Activated naive CD8-positive, alpha-beta T cell treated with anti-CD3 and anti-CD28 coated beads, Interleukin-2, amount 10 ng/mL, durations not matched to agents 7 days and 5 days (primary cell): ENCODE results near the gene HSPA12B. TPM values are rescaled to one million over a fixed set of nuclear protein-coding genes. Genes with fewer than 3 reads are reported as not detected.

Experiments used
- ATAC-seq: fragments of 150-1000 bp; cut with Tn5 transposase; one replicate; pipeline ENCODE4 v1.10.0; 2021; ENCODE audit warnings: low read depth, moderate library complexity
- POLR2A ChIA-PET: fragments of 350-600 bp; sonication (Branson Sonifier 250); formaldehyde crosslinking; loops from one replicate; lab custom pipeline; 2021; ENCODE audit warnings: antibody characterized with exemption; lab: Charles Lee
- DNase-seq: peaks from one replicate; pipeline ENCODE4 v3.0.0; 2021
- H3K27ac Mint-ChIP-seq: one replicate; pipeline ENCODE4 v1.8.0; 2022; ENCODE audit warnings: mild to moderate bottlenecking, mixed read lengths
- H3K27me3 Mint-ChIP-seq: one replicate; pipeline ENCODE4 v1.8.0; 2022; ENCODE audit warnings: mild to moderate bottlenecking, moderate library complexity, mixed read lengths
- H3K36me3 Mint-ChIP-seq: one replicate; pipeline ENCODE4 v1.8.0; 2021; ENCODE audit warnings: mild to moderate bottlenecking, mixed read lengths
- H3K4me1 Mint-ChIP-seq: one replicate; pipeline ENCODE4 v1.8.0; 2021; ENCODE audit warnings: mixed read lengths
- H3K4me3 Mint-ChIP-seq: one replicate; pipeline ENCODE4 v1.8.0; 2022; ENCODE audit warnings: mild to moderate bottlenecking, moderate library complexity, mixed read lengths
- H3K9me3 Mint-ChIP-seq: one replicate; pipeline ENCODE4 v1.8.0; 2021; ENCODE audit warnings: mixed read lengths
- total RNA-seq, 2 experiments: library from RNA; stranded (reverse); gene quantifications; one replicate each; pipeline ENCODE4 v1.2.3, GENCODE V29; 2021

HSPA12B gene
- total RNA-seq, 2 experiments from 2014 or later: not detected

DNA sequence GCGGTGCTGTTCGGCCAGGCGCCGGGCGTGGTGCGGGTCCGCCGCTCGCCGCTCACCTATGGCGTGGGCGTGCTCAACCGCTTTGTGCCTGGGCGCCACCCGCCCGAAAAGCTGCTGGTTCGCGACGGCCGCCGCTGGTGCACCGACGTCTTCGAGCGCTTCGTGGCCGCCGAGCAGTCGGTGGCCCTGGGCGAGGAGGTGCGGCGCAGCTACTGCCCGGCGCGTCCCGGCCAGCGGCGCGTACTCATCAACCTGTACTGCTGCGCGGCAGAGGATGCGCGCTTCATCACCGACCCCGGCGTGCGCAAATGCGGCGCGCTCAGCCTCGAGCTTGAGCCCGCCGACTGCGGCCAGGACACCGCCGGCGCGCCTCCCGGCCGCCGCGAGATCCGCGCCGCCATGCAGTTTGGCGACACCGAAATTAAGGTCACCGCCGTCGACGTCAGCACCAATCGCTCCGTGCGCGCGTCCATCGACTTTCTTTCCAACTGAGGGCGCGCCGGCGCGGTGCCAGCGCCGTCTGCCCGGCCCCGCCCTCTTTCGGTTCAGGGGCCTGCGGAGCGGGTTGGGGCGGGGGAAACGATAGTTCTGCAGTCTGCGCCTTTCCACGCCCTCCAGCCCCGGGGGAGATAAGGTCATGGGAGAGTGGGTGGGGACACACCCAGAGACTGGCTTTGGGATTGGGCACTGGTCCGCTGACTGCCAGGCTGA is 19.3 kb downstream of the HSPA12B start:
- ATAC-seq (peak; percentile 46), DNase-seq (peak; percentile 67)
- Mint-ChIP-seq H3K36me3 (no peaks in the 10 kb centered on the region), H3K9me3 (no peaks in the 10 kb centered on the region), H3K27me3 (peaks cover under 1% of the 10 kb centered on the region), H3K4me3 (peak overlapping the region; percentile 69), H3K4me1 (peaks cover 7% of the 10 kb centered on the region), H3K27ac (no peak overlapping the region)
- POLR2A ChIA-PET: interaction anchor here (2.0 kb wide), 1 partner anchor 16 kb away, joined by 8 read pairs; the partner anchor contains the start of gene ADISSP

DNA sequence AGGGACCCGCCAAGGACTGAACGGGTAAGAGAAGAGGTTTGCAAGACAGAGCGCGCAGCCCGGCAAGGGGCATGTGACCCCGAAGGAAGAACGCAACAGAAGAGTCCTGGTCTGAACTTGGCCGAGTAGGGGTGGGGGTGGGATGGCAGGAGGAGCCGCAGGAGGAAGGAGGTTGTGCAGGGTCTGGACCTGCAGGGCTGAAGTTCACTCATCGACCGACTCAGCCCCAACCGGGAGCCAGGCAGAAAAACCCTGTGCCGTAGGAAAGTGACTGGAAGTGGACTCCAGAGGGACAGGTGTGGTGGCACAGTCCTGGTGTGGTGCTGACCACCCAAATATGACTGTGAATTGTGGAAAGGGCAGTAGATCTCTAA is 19.9 kb downstream of the HSPA12B start:
- Mint-ChIP-seq H3K27ac (no peak overlapping the region), H3K27me3 (no peaks in the 10 kb centered on the region), H3K36me3 (peaks cover 2% of the 10 kb centered on the region), H3K4me3 (peak overlapping the region; percentile 69), H3K4me1 (peaks cover 7% of the 10 kb centered on the region), H3K9me3 (no peaks in the 10 kb centered on the region)
- DNase-seq: no peak
- POLR2A ChIA-PET: interaction anchor here (0.7 to 1.5 kb wide), 2 partner anchors 10 to 15 kb away, joined by 3 to 12 read pairs; partner anchors contain the start of gene ADISSP
- no peak for ATAC-seq

DNA sequence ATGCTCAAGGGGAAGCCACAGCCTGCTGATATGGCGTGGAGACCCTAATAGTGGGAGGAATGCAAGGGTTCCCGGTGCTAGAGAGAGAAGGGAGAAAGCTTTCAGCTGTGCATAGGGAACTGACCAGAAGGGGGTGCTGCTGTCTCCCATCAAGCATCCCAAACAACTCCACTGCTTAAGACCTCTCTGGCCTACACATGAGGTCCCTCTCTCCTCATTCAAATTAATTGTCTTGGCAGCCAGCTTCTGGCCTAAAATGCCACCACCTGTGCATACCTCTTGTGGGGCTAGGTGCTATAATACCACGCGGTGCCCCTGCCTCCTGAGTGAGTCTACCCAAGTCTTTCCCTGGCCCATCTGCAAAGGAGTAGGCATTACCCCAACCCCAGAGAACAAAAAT is 20.6 kb downstream of the HSPA12B start:
- Mint-ChIP-seq H3K27me3 (no peaks in the 10 kb centered on the region), H3K27ac (no peak overlapping the region)

DNA sequence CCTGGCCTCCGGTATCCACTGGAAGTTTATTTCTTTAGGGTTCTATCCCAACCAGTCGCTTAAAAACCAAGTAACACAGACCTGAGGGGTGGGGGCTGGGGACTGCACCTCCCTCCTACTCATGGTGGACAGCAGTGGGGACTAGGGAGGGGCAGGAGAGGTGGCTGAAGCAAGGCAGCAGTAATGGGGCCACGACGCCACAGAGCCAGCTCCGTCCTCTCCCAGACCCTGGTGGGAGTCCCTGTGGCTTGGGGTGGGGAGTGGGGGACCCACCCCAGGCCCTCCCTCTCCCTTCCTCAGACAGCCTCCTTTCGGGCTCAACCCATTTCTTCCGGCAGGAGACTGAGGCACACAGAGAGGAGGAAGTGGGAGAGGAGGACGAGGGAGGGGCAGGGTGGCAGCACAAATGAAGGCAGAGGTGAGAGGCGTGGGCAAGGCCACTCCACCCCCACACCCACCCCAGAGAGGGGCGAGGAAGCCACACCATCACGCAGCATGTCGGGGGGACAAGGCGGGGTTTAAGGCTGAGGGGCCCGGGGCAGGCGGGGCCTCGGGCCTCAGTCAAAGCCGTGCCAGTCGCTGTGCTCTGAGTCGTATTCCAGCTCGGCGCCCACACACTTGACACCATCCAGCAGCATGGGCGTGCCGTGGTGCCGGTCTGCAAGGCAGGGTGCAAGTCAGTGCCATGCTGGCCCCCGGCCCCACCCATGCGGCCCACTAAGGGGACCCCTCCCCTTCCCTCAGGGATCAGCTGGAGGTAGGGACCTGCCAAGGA is 21.2 kb downstream of the HSPA12B start:
- POLR2A ChIA-PET: interaction anchor here (1.5 kb wide), 1 partner anchor 14 kb away, joined by 12 read pairs; the partner anchor contains the start of gene ADISSP
- Mint-ChIP-seq H3K4me3 (no peak overlapping the region), H3K27ac (no peak overlapping the region), H3K27me3 (no peaks in the 10 kb centered on the region), H3K36me3 (peaks cover 2% of the 10 kb centered on the region), H3K4me1 (peaks cover 7% of the 10 kb centered on the region), H3K9me3 (no peaks in the 10 kb centered on the region)
- ATAC-seq: no peak
- DNase-seq: no peak

More for the DNA sequence above, 20.6 kb downstream of the HSPA12B start:
- Mint-ChIP-seq H3K36me3 (peaks cover 2% of the 10 kb centered on the region), H3K4me1 (peaks cover 7% of the 10 kb centered on the region), H3K9me3 (no peaks in the 10 kb centered on the region), H3K4me3 (no peak overlapping the region)
- POLR2A ChIA-PET: interaction anchor here (0.7 to 1.5 kb wide), 2 partner anchors 9 to 15 kb away, joined by 3 to 12 read pairs; partner anchors contain the start of gene ADISSP
- peak; percentile 68 for ATAC-seq
- DNase-seq: no peak

DNA sequence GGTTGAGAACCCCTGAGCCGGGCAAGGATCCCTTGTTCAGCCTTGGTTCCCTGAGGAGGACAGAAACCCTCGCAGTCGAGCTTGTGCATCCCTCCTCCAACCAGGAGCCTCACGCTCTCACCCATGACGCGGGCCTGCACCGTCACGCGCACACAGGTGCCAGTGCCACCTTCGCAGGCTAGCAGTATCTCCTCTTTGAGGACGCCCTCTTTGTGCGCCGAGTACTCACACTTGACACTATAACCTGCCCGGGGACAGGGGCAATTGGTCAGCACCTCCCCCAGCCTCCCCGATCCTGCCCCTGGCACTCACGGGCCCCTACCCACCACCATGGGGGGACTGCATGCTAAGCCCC is 21.8 kb downstream of the HSPA12B start:
- H3K36me3 Mint-ChIP-seq: peaks cover 2% of the 10 kb centered on the region
- H3K27me3 Mint-ChIP-seq: no peaks in the 10 kb centered on the region
- DNase-seq: no peak
- POLR2A ChIA-PET: interaction anchor here (1.7 kb wide), 1 partner anchor 13 kb away, joined by 4 read pairs; the partner anchor contains the start of gene ADISSP
- H3K4me3 Mint-ChIP-seq: no peak overlapping the region
- no peak overlapping the region for H3K27ac Mint-ChIP-seq
- peaks cover 7% of the 10 kb centered on the region for H3K4me1 Mint-ChIP-seq
- H3K9me3 Mint-ChIP-seq: no peaks in the 10 kb centered on the region
- ATAC-seq: no peak

DNA sequence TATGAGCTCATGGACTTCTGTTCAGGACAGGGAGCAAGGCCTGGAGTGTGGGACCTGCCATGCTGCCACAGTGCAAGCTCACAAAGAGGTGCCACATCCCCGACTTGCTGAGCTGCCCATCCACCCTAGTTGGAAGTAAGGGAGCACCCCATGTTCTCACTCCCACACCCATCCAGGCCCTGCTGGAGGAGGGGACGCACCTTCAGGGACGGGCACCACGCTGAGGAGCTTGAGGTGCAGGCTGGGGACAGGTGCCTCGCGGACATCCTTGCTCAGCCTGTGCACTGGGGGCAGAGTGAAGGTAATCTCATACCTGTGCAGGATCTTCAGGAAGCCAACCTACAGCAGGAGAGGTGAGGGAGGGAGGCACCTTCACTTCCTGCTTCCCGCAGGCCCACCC is 22.8 kb downstream of the HSPA12B start:
- H3K36me3 Mint-ChIP-seq: peaks cover 2% of the 10 kb centered on the region
- no peak overlapping the region for H3K27ac Mint-ChIP-seq
- ATAC-seq: no peak
- no peaks in the 10 kb centered on the region for H3K27me3 Mint-ChIP-seq
- H3K9me3 Mint-ChIP-seq: no peaks in the 10 kb centered on the region
- POLR2A ChIA-PET: interaction anchor here (0.5 to 1.7 kb wide), 2 partner anchors 12 to 427 kb away, joined by 4 read pairs; partner anchors contain the start of gene ADISSP
- no peak for DNase-seq
- H3K4me1 Mint-ChIP-seq: peaks cover 7% of the 10 kb centered on the region
- no peak overlapping the region for H3K4me3 Mint-ChIP-seq

DNA sequence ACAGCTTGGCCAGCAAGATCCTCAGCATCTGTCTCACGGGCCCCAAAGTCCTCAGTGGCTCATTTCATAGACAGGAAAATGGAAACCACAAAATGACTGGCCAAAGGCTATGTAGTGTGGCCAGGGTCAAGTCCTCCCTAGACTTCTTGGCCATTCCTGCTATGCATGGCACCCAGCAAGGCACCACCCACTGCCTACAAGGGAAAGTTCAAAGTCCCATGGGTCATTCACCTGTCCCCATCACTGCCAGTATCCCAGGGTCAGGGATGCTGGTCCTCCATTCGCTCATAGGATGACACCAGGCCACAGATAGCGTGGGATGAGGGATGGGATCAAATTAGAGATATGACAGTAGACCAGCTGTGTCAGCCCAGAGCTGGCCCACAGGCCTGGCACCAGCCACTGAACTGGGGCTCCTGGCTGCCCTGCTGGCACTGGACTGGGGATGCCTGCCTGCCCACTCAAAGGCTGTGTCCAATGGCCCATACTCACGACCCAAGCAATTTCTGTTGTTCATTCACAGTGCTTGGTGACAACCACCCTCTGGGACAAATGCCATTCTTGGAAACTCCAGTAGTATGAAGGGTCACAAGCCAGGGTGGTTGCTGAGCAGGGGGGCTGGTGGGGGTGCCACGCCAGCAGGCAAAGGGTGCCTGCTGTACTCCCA is 23.5 kb downstream of the HSPA12B start:
- H3K4me3 Mint-ChIP-seq: no peak overlapping the region
- DNase-seq: no peak
- peaks cover 7% of the 10 kb centered on the region for H3K4me1 Mint-ChIP-seq
- no peaks in the 10 kb centered on the region for H3K27me3 Mint-ChIP-seq
- POLR2A ChIA-PET: interaction anchor here (0.6 to 1.7 kb wide), 3 partner anchors 12 to 1375 kb away, joined by 3 to 5 read pairs (median 4); partner anchors contain the start of gene ADISSP
- H3K9me3 Mint-ChIP-seq: no peaks in the 10 kb centered on the region
- peaks cover 2% of the 10 kb centered on the region for H3K36me3 Mint-ChIP-seq
- no peak overlapping the region for H3K27ac Mint-ChIP-seq
- no peak for ATAC-seq

DNA sequence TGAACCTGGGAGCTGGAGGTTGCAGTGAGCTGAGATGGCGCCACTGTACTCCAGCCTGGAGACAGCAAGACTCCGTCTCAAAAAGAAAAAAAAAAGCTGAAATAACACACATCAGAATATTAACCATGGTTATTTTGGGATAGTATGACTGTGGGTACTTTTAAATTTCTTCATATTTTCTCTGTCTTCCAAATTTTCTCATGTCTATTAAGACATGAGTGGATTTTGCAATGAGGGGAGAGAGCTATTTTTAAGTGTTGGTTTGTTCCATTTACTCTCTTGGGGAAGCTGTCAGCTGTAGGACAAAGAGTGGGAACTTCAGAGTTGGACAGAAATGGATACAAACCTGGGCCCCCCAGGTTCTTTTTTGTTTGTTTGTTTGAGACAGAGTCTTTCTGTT is 24.8 kb downstream of the HSPA12B start:
- POLR2A ChIA-PET: interaction anchor here (0.6 to 1.5 kb wide), 2 partner anchors 10 to 1070 kb away, joined by 3 to 5 read pairs; partner anchors contain the start of gene ADISSP
- ATAC-seq: no peak
- Mint-ChIP-seq H3K4me3 (no peak overlapping the region), H3K27me3 (no peaks in the 10 kb centered on the region), H3K9me3 (no peaks in the 10 kb centered on the region), H3K4me1 (peaks cover 7% of the 10 kb centered on the region), H3K36me3 (peaks cover 2% of the 10 kb centered on the region), H3K27ac (no peak overlapping the region)
- DNase-seq: no peak

DNA sequence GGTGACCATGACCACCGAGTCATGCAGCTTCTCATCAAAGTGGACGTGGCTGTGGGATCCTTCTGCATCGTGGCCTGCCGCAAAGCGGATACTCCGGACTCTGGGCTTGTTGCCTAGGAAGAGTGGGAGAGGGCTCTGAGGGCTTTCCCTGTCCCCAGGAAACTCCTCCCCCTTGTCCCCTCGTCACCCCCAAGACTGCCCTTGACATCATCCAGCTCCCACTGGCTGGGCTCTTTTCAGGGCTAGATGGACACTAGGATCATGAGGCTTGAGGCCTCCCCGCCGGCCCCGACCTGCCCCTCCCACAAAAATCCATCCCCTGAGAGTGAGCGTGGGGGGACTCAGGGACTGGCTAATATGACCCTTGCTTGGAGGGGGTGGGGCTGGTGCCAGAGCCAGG is 26.1 kb downstream of the HSPA12B start:
- ATAC-seq: no peak
- H3K27me3 Mint-ChIP-seq: no peaks in the 10 kb centered on the region
- peaks cover 2% of the 10 kb centered on the region for H3K4me1 Mint-ChIP-seq
- H3K9me3 Mint-ChIP-seq: no peaks in the 10 kb centered on the region
- POLR2A ChIA-PET: interaction anchor here (1.9 kb wide), 1 partner anchor 10 kb away, joined by 6 read pairs; the partner anchor contains the start of gene ADISSP
- no peak overlapping the region for H3K27ac Mint-ChIP-seq
- H3K36me3 Mint-ChIP-seq: peaks cover 2% of the 10 kb centered on the region
- H3K4me3 Mint-ChIP-seq: no peak overlapping the region
- no peak for DNase-seq

DNA sequence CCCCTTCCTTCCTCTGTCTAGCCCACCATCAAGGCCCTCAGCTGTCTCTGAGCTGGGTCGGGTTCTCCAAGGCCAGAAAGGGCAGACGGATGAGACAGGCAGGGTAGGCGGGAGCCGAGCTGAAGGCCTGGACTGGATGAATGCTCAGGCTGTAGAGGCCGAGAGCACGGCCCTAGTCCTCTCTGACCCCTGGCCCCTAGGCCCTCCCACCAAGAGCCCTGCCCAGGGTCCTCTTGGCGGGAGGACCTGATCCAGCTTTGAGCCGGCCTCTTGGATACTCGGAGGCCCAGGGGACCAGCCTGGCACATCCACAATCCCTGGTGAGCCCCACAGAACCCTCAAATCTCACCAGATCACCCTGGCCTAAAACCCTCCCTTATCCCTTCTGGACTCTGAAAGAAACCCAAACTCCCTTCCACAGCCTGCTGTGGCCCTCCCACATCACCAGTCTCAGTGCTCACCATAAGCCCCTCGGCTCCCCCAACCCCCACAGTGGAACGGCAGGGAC is 26.9 kb downstream of the HSPA12B start:
- peaks cover 2% of the 10 kb centered on the region for H3K36me3 Mint-ChIP-seq
- ATAC-seq (no peak), DNase-seq (no peak)
- no peaks in the 10 kb centered on the region for H3K27me3 Mint-ChIP-seq
- POLR2A ChIA-PET: interaction anchor here (1.9 kb wide), 1 partner anchor 9 kb away, joined by 6 read pairs; the partner anchor contains the start of gene ADISSP
- H3K9me3 Mint-ChIP-seq: no peaks in the 10 kb centered on the region
- peaks cover 2% of the 10 kb centered on the region for H3K4me1 Mint-ChIP-seq
- H3K27ac Mint-ChIP-seq: peak overlapping the region; percentile 50
- no peak overlapping the region for H3K4me3 Mint-ChIP-seq

DNA sequence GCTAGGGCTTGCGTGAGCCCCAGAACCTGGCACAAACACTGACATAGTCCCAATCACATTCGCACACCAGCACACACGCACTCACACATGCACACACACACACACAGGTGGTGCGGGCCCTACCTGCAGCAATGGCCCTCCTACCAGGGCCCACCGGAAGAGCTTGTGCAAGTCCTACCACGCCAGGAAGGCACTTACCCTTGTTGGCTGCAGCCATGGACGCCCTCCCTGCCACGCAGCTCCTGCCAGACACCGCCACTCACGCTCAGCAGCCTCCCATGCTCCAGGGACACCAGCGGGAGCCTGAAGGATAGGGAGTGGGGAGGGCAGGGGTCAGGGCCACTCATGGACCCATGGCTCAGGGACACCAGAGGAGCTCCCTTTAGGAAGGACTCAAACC is 27.4 kb downstream of the HSPA12B start:
- Mint-ChIP-seq H3K9me3 (no peaks in the 10 kb centered on the region), H3K36me3 (peaks cover 3% of the 10 kb centered on the region), H3K27me3 (no peaks in the 10 kb centered on the region), H3K4me3 (no peak overlapping the region), H3K4me1 (peaks cover 2% of the 10 kb centered on the region), H3K27ac (peak overlapping the region; percentile 50)
- DNase-seq (no peak), ATAC-seq (no peak)
- POLR2A ChIA-PET: interaction anchor here (1.9 kb wide), 1 partner anchor 8 kb away, joined by 6 read pairs; the partner anchor contains the start of gene ADISSP

DNA sequence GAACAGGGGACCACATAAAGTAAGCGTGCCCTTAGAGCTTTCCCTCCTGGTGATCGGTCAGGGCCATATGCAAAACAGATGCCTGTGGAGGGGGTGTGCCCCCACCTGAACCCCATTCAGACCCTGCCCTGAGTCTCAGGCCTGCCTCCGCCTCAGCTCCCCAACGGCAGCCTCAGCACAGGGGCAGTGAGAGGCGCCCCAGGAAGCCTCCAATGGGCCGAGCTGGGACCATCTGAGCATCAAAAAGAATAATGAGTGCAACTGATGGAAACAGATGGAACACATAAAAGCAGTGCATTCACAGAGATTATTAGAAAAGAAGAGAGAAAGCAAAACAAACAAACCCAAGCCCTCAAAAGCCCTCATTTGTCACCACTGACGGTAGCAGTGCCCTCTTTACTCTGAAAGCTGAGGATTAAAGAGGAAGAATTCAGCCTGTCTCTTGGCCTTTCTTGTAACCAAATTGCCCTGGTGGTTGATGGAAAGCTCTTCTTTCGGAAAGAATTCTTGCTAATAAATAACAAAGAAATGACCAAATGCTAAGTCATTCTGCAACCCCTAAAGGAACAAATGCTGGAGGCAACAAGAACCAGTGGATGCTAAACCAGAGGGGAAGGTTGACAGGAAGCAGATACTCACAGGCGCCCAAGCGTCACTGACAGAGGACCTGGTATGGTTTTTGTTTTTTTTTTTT is 28.3 kb downstream of the HSPA12B start:
- peaks cover 3% of the 10 kb centered on the region for H3K36me3 Mint-ChIP-seq
- no peaks in the 10 kb centered on the region for H3K27me3 Mint-ChIP-seq
- H3K27ac Mint-ChIP-seq: no peak overlapping the region

More for the DNA sequence above, 28.3 kb downstream of the HSPA12B start:
- ATAC-seq (no peak), DNase-seq (no peak)
- H3K4me3 Mint-ChIP-seq: no peak overlapping the region
- H3K9me3 Mint-ChIP-seq: no peaks in the 10 kb centered on the region
- peaks cover 2% of the 10 kb centered on the region for H3K4me1 Mint-ChIP-seq
- POLR2A ChIA-PET: no interaction called here
